Lung (tissue), 12 donors: Measurements from ENCODE around the gene TGM2. TPM values are rescaled to one million over a fixed set of nuclear protein-coding genes. Genes with fewer than 3 reads are reported as not detected.

Source experiments
- ATAC-seq: fragments of 200-7000 bp; cut with Tn5 transposase; one replicate; pipeline ENCODE4 v1.9.1; 2020; ENCODE audit warnings: moderate number of reproducible peaks; ENCODE audit not compliant: insufficient read depth, low FRiP score
- DNase-seq, 3 donors: peaks; one replicate each; pipeline ENCODE4 v3.0.0-alpha.2; 2013 to 2017
- H3K27ac ChIP-seq, 2 donors: one replicate each; pipeline ENCODE4 v1.5.1; 2013; ENCODE audit warnings: mild to moderate bottlenecking in 2 of 2, moderate library complexity in 2 of 2, control low read depth in 1 of 2, inconsistent platforms in 1 of 2, low read depth in 1 of 2, low read length in 1 of 2
- H3K27me3 ChIP-seq, 3 donors: one replicate each; pipeline ENCODE4 v1.5.1; 2013; ENCODE audit warnings: low read length in 2 of 3; ENCODE audit not compliant: control insufficient read depth in 3 of 3, insufficient read depth in 3 of 3
- H3K36me3 ChIP-seq, 4 donors: one replicate each; pipeline ENCODE4 v1.5.1; 2013; ENCODE audit warnings: low read length in 4 of 4, mild to moderate bottlenecking in 1 of 4, moderate library complexity in 1 of 4; ENCODE audit not compliant: control insufficient read depth in 4 of 4, insufficient read depth in 4 of 4
- H3K4me1 ChIP-seq, 5 donors: one replicate each; pipeline ENCODE4 v1.5.1; 2013; ENCODE audit warnings: low read length in 5 of 5, mild to moderate bottlenecking in 2 of 5, moderate library complexity in 1 of 5; ENCODE audit not compliant: control insufficient read depth in 5 of 5, insufficient read depth in 5 of 5
- H3K4me3 ChIP-seq: one replicate; pipeline ENCODE4 v1.5.1; 2013; ENCODE audit warnings: mild to moderate bottlenecking, control low read depth, moderate library complexity
- H3K9ac ChIP-seq, 2 donors: one replicate each; pipeline ENCODE4 v1.5.1; 2013; ENCODE audit warnings: low read length in 2 of 2, control low read depth in 1 of 2; ENCODE audit not compliant: insufficient read depth in 1 of 2
- H3K9me3 ChIP-seq, 4 donors: one replicate each; pipeline ENCODE4 v1.5.1; 2013; ENCODE audit warnings: low read length in 3 of 4, mild to moderate bottlenecking in 1 of 4, moderate library complexity in 1 of 4; ENCODE audit not compliant: control insufficient read depth in 4 of 4, insufficient read depth in 3 of 4
- WGBS, 2 donors: extraction: QIAGEN DNeasy Blood & Tissue Kit; methylation state at CpG; one replicate each; pipeline ENCODE4 v1.1.7; 2013; 5-methylcytosine and 5-hydroxymethylcytosine counted together
- polyA plus RNA-seq, 2 donors: library from polyadenylated mRNA; stranded (reverse); fragments of 200-250 nt; gene quantifications; one replicate each; pipeline ENCODE4 v1.2.1, GENCODE V29; 2013
- total RNA-seq, 2 donors: library from RNA; depleted of rRNA in 1 of 2; stranded (reverse); fragments of >200 nt in 1 of 2; gene quantifications; one replicate each; pipeline ENCODE4 v1.2.1, GENCODE V29; 2014 to 2021
- TF ChIP-seq, protein P1 (sequence below): IDR thresholded peaks from 2 replicates; pipeline ENCODE4 v1.5.1; 2012; ENCODE audit warnings: mild to moderate bottlenecking; ENCODE audit errors: control extremely low read depth, extremely low read depth
- donor health status: control.
- donor health status: control.
- donor health status: Bipolar disorder and iron deficiency.
- donor health status: healthy.
- donor health status: DM: yes; HTN: yes; CAD: no.

The TGM2 gene
- total and polyA plus RNA-seq, 4 donors, result 85.0 to 476 (median 325) TPM

DNA sequence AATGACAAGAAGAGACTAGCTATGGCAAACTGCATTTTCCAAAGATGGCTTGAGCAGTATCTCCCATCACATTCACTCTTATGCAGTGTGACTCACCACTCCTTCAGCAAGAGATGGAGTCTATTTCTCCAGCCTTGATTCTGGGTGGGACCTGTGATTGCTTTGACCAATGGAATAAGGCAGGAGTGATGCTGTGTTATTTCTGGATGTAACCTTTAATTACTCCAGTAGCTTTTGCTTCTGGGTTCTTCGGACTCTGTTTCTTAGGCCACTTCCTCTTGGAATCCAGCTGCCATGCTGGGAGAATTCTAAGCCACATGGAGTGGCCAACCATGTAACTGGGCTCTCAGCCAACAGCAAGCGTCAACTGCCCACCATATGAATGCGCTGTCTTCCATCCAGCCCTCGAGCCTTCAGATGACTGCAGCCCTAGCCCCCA, 50.7 kb downstream of the TGM2 start:
- Histone ChIP-seq H3K4me1 (peaks cover 10 to 28% (median 20%) of the 10 kb centered on the region in 5 donors), H3K4me3 (no peak overlapping the region), H3K9me3 (no peaks in the 10 kb centered on the region), H3K27me3 (no peaks in the 10 kb centered on the region), H3K9ac (no peak overlapping the region), H3K27ac (peak overlapping the region in 1 of 2 donors; percentile 43), H3K36me3 (no peaks in the 10 kb centered on the region)
- TF ChIP-seq, protein P1, sequence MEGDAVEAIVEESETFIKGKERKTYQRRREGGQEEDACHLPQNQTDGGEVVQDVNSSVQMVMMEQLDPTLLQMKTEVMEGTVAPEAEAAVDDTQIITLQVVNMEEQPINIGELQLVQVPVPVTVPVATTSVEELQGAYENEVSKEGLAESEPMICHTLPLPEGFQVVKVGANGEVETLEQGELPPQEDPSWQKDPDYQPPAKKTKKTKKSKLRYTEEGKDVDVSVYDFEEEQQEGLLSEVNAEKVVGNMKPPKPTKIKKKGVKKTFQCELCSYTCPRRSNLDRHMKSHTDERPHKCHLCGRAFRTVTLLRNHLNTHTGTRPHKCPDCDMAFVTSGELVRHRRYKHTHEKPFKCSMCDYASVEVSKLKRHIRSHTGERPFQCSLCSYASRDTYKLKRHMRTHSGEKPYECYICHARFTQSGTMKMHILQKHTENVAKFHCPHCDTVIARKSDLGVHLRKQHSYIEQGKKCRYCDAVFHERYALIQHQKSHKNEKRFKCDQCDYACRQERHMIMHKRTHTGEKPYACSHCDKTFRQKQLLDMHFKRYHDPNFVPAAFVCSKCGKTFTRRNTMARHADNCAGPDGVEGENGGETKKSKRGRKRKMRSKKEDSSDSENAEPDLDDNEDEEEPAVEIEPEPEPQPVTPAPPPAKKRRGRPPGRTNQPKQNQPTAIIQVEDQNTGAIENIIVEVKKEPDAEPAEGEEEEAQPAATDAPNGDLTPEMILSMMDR, result no peak
- ATAC-seq, result no peak
- 89 to 92% methylated on average over 4 of the region's 4 CpGs for WGBS, 2 donors
- no peak for DNase-seq

DNA sequence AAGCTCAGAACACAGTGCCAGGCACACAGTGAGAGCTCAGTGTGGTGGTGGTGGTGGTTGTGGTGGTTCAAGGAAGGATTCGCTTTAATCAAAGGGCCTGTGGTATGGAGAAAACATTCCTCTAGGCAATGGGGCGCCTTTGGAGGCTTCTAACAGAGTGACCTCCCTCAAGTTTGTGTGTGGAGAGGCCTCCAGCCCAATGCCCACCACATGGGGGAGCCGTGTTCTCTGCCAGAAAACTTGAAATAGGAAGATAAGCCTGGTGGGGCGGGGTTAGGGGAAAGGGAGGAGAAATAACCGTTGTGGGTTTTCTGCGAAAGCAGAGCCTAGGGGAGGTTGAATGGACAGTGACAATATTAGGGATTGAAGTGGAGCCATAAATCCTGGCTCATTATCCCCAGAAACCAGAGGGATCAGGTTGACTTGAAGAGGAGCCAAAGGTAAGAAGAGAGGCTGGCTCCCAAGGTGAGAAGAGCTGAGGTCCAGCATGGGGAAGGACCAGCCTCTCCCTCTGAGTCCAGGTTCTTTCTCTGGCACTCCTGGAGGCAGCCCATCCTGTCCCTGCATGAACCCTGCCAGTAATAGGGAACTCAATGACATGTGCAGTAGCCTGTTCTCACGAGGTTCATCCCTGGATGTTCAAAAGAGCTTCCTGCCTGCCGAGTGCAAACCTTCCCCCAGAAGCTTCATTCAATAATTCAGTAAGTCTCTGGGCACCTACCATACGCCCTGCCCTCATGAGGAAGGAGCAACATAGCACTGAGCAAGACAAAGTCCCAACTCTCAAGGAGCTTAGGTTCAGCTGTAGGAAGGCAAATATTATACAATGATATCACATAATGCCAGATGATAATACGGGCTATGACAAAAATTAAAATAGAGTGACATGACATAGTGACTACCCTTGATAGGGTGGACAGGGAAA, 51.4 kb downstream of the TGM2 start:
- H3K9me3 ChIP-seq, result no peaks in the 10 kb centered on the region
- H3K4me1 ChIP-seq, result peaks cover 10 to 34% (median 23%) of the 10 kb centered on the region in 5 donors
- WGBS, 2 donors, result 43 to 55% methylated on average over 10 of the region's 10 CpGs
- H3K27me3 ChIP-seq, result no peaks in the 10 kb centered on the region
- no peak for ATAC-seq
- TF ChIP-seq, protein P1, result peak; percentile 24
- no peak overlapping the region for H3K4me3 ChIP-seq
- DNase-seq, result peak; percentile 48 to 63 (median 61)
- no peaks in the 10 kb centered on the region for H3K36me3 ChIP-seq
- peak overlapping the region; percentile 9 to 21 for H3K27ac ChIP-seq
- no peak overlapping the region for H3K9ac ChIP-seq

DNA sequence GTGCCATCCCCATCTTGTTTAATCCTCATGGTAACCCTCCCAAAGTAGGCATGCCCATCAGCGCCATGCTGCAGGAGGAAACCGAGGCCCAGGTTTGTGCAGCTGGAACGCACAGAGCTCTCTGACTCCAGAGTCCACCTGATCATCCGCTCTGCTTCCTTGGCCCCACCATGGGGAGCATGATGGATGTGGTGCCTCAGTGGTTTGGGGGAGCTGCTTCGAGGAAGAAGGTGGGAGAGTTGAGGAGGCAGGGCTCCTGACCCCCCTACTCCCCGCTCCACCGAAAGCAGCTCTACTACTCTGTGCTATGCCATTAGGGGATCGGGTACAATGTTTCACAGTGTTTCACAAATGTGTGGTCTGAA, 52.2 kb downstream of the TGM2 start:
- TF ChIP-seq, protein P1, result no peak
- Histone ChIP-seq H3K9ac (no peak overlapping the region), H3K27ac (peak overlapping the region in 1 of 2 donors; percentile 14), H3K9me3 (no peaks in the 10 kb centered on the region), H3K36me3 (no peaks in the 10 kb centered on the region), H3K4me3 (no peak overlapping the region), H3K4me1 (peaks cover 10 to 41% (median 23%) of the 10 kb centered on the region in 5 donors), H3K27me3 (no peaks in the 10 kb centered on the region)
- no peak for DNase-seq
- no peak for ATAC-seq
- WGBS, 2 donors, result 95 to 98% methylated on average over 8 of the region's 8 CpGs
